ENCODE results near the gene SLC30A4.

Gene SLC30A4

DNA sequence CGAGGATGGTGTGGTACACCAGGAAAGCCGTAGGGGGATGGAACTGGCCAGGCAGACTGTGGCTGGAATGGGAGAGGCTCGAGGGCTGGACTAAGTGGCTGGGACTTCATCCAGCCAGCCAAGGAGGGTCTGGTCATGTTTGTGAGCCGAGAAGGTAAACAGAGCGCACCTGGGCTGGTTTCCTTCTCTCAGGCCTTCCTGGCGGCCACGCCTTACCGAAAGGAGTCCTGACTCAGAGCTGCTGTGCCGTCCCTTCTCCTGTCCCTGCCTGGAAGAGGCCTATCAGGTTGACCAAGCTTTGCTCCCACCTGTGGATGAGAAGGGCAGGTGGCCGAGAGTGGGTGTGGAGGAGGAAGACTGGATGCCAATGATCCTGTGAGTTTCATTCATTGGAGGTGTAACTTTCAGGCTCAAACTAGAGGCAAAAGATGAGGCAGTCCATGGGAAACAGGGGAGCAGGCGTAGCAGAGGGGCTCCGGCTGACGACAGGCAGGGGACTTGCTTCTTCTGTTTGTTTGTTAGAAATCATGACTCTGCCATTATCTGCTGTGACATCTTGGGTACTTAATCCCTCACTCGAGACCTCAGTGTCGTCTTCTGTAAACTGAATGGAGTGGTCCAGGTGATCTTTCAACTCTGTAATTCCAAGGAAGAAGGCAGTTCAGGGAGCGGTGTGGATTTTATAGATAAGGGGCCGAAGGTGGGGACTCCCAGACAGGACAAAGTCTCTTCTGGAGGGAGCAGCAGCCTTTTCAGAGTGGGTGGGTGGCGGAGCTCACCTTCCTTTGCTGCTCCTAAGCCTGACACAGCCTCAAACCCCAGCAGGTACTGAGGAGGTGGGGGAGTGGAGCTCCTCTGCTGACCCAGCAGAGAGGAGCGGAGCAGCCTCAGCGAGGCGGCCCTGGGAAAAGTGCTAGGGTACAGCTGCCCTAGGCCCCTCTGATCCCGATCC is 72.4 kb downstream of the SLC30A4 start:
- no peak for DNase-seq (ENCODE audit: low read depth)

- no peak for DNase-seq (ENCODE audit: low read depth)
These were observed 73.2 kb downstream of the SLC30A4 start for GRCh38 chr15:45449395-45449794.

- DNase-seq (ENCODE audit: low read depth) = no peak
These were observed 74.3 kb downstream of the SLC30A4 start for GRCh38 chr15:45448066-45448915.

DNA sequence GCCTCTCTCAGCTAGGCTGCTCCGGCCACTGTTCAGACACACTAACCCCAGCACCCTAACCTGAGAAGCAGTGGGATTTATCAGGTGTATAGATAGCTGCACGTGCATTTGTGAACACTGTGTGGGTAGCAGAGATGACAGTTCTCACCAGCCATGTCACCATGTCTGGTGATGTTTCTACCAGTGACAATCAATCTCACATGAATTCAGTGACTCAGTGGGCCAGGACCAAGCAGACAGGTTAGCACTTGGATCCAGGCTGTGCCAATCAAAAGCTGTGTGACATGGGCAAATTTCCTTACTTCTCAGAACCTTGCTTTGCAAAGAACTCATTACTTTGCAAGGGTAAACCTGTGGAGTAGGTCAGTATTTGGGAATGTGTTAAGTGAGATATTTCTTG is 78.9 kb downstream of the SLC30A4 start:
- no peak for DNase-seq (ENCODE audit: low read depth)

DNA sequence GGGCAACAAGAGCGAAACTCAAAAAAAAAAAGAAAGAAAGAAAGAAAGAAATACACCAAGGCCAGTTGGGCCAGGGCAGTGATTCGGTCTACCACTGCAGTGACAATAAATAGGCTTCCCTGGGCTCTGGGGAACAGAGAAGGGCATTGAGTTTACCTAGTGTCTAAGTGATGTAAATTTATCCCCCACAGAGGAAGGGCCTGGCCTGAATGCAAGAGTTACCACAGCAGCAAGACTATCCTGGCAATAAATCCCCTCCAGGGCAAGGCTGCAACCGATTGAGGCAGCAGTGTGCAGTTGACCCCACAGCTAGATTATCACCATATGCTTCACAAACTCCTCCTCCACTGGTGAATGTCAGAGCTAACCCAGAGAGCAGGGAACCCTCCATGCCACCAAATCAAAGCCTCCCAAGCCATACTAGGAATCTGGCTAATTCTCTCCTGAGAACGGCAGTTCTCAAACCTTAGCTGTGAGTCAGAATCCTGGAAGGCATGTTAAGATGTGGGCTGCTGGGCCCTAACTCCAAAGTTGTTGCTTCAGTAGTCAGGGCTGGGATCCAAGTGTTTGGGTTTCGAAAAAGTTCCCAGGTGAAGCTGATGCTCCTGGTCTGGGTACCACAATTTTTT is 79.9 kb downstream of the SLC30A4 start:
- DNase-seq (ENCODE audit: low read depth) = no peak

DNA sequence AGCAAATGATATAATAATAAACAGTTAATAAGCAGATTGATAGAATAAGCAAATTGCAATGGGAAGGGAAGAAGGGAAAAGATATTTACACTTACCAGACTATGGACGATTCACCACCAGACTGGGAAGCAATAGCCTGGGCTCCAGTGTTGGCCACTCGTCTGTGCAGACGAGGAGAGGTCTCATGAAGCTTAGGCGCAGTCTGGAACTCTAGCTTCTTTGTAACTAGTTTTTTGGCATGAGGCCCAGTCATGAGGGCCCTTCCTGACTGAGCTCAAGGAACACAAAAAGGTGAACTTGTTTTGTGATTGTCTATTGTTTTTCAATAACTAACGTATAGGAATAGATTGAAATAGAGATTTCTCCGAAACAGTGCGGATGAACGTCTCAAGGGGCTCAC is 80.9 kb downstream of the SLC30A4 start:
- DNase-seq (ENCODE audit: low read depth) = no peak

DNA sequence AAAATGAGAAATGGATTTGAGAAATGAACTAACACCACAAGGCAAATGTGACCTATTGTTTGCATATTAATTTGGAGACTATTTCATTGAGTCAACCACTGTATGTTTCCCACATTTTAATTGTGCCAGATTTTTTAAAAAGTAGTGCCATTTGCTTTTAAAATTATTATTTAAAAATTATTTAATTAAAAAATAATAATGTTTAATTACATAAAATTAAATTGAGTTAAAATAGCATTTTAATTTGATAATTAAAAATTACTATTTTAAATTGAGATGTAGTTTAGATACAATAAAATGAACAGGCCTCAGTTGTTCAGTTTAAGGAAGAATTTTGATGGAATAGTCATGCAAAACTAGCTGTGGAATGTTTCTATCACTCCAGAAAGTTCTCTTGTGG is 81.5 kb downstream of the SLC30A4 start:
- no peak for DNase-seq (ENCODE audit: low read depth)

- no peak for DNase-seq (ENCODE audit: low read depth)
These were observed 82.9 kb downstream of the SLC30A4 start for GRCh38 chr15:45439521-45440260.

- no peak for DNase-seq (ENCODE audit: low read depth)
These were observed 87.2 kb downstream of the SLC30A4 start for GRCh38 chr15:45435124-45435903.

DNA sequence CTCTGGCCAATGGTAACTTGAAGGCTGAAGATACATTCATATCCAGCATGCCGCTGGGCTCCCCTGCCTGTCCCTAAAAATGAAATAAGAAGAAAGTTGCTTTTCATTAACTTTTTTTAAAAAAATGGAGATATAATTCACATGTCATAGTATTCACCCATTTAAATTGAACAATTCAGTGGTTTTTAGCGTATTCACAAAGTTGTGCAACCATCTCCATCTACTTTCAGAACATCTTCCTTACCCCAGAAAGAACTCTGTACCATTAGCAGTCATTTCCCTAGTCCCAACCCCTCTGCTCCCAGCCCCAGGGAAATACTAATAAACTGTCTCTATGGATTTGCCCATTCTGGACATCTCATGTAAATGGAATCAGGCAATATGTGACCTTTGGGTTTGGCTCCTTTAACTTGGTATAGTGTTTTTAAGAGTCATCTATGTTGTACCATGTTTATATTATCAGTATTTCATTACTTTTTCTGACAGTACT is 88.4 kb downstream of the SLC30A4 start:
- no peak for DNase-seq (ENCODE audit: low read depth)

GRCh38 chr15:45431511-45431910 is 91.0 kb downstream of the SLC30A4 start:
- DNase-seq (ENCODE audit: low read depth) = no peak

DNA sequence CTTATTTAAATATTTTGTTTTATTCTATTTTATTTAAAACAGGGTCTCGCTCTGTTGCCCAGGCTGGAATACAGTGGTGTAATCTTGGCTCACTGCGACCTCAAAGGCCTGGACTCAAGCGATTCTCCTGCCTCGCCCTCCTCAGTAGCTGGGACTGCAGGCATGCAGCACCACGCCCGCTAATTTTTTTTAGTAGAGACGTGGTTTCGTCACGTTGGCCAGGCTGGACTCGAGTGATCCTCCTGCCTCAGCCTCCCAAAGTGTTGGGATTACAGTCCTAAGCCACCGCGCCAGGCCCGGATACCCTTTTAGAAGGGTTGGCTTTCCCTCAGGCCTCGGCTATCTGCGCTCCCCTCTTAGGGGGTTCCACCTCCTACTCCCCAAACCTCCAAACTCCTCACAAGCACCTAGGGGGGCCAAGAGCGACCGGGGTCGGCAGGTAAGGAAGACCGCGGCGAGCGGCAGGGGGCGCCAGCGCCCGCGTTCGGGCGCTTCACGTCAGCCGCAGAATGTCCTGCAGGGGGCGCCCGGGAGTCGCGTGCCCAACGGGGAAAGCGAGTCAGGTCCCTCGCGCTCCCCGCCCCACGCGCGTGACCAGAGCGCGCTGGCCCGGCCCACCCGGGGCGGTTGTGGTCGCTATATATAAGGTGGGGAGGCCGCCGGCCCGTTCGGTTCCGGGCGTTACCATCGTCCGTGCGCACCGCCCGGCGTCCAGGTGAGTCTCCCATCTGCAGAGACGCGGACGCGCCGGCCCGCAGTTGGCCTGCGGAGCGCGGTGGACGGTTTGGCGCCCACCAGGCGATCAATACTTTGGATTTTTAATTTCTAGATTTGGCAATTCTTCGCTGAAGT is 92.4 kb downstream of the SLC30A4 start:
- peak; percentile 76 for DNase-seq (ENCODE audit: low read depth)

All from activated T-helper 1 cell treated with Interleukin-2 at 50 U/mL for 16 hours (primary cell).